GM12878 (cell line): ENCODE measurements around the gene MRPL22.

Source experiments
- MEF2A ChIP-seq: IDR thresholded peaks from 2 replicates; pipeline ENCODE4 v1.6.1; 2011; ENCODE audit warnings: low read depth, mild to moderate bottlenecking, low read length, moderate library complexity; ENCODE audit not compliant: insufficient read depth
- MYC ChIP-seq: IDR thresholded peaks from 2 replicates; pipeline ENCODE4 v1.6.1; 2011; ENCODE audit warnings: mild to moderate bottlenecking, low read length, moderate library complexity, inconsistent platforms; ENCODE audit not compliant: insufficient read depth, insufficient replicate concordance, insufficient read length, severe bottlenecking
- TF ChIP-seq, protein P1 (sequence below): fragments of 450-650 bp; IDR thresholded peaks from 2 replicates; pipeline ENCODE4 v1.6.1; 2017; ENCODE audit warnings: mild to moderate bottlenecking

DNA sequence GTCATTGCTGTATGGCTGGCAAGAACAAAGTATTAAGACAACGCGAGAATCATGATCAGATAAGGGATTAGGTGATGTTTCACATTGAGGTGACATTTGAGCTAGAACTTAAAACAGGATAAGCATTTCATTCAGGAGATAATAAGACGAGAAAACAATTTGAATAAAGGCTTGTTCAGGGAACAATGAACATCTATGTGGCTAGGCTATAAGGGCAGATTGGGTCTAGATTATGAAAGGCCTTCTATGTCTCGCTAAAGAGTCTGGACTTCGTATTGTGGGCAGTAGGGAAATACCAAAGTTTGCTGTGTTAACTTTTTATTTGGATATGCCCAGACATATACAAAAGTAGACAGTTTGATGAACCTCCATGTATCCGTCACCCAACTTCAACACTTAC is 6.9 kb downstream of the MRPL22 start:
- TF ChIP-seq MEF2A, result no peak
- TF ChIP-seq MYC, result no peak
- TF ChIP-seq, protein P1, sequence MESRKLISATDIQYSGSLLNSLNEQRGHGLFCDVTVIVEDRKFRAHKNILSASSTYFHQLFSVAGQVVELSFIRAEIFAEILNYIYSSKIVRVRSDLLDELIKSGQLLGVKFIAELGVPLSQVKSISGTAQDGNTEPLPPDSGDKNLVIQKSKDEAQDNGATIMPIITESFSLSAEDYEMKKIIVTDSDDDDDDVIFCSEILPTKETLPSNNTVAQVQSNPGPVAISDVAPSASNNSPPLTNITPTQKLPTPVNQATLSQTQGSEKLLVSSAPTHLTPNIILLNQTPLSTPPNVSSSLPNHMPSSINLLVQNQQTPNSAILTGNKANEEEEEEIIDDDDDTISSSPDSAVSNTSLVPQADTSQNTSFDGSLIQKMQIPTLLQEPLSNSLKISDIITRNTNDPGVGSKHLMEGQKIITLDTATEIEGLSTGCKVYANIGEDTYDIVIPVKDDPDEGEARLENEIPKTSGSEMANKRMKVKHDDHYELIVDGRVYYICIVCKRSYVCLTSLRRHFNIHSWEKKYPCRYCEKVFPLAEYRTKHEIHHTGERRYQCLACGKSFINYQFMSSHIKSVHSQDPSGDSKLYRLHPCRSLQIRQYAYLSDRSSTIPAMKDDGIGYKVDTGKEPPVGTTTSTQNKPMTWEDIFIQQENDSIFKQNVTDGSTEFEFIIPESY, result no peak
